Measurements from ENCODE around the gene PDXK.

The PDXK gene

DNA sequence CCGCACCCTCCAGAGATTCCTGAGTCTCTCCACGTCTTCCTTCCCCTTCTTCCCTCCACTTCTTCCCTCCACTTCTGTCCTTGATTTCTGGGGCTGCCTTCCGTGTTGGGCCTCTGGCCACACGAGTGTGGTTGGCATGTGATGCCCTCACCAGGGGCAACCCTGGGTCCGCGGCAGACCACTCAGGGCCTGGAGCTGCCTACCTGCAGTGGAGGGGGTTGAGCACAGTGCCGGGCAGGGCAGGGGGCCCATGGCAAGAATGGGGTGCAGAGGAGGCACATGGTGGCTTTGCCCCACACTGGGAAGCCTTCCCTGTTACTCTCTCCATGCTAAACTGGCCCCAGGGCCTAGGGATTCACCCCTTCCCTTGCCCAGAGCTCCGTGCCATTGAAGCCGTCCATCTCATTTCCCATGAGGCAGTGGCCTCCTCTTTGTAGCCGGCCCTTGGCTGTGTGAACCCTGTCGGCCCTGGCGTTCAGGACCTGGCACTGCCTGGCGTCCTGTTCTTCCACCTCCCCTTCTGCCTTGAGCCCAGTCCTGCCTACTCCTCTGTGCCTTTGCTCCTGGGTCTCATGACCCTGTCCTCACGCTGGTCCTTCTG is 83.9 kb downstream of the PDXK start:
- Histone ChIP-seq H3K27me3 (ENCODE audit: control insufficient read depth, insufficient read depth, low read length) (no peaks in the 10 kb centered on the region), H3K79me2 (no peaks in the 10 kb centered on the region), H3K4me3 (ENCODE audit: low read depth, low read length) (no peak overlapping the region), H3K9ac (no peak overlapping the region), H3K9me3 (ENCODE audit: control insufficient read depth, low read length) (no peaks in the 10 kb centered on the region), H3K27ac (no peak overlapping the region), H3K4me2 (ENCODE audit: low read length) (no peak overlapping the region), H3K36me3 (ENCODE audit: control insufficient read depth, insufficient read depth, low read length) (no peaks in the 10 kb centered on the region), H2AFZ (no peak overlapping the region), H3K4me1 (no peaks in the 10 kb centered on the region)
- TF ChIP-seq, protein P1, sequence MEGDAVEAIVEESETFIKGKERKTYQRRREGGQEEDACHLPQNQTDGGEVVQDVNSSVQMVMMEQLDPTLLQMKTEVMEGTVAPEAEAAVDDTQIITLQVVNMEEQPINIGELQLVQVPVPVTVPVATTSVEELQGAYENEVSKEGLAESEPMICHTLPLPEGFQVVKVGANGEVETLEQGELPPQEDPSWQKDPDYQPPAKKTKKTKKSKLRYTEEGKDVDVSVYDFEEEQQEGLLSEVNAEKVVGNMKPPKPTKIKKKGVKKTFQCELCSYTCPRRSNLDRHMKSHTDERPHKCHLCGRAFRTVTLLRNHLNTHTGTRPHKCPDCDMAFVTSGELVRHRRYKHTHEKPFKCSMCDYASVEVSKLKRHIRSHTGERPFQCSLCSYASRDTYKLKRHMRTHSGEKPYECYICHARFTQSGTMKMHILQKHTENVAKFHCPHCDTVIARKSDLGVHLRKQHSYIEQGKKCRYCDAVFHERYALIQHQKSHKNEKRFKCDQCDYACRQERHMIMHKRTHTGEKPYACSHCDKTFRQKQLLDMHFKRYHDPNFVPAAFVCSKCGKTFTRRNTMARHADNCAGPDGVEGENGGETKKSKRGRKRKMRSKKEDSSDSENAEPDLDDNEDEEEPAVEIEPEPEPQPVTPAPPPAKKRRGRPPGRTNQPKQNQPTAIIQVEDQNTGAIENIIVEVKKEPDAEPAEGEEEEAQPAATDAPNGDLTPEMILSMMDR (IDR thresholded peaks at IDR 0.05), result no peak

DNA sequence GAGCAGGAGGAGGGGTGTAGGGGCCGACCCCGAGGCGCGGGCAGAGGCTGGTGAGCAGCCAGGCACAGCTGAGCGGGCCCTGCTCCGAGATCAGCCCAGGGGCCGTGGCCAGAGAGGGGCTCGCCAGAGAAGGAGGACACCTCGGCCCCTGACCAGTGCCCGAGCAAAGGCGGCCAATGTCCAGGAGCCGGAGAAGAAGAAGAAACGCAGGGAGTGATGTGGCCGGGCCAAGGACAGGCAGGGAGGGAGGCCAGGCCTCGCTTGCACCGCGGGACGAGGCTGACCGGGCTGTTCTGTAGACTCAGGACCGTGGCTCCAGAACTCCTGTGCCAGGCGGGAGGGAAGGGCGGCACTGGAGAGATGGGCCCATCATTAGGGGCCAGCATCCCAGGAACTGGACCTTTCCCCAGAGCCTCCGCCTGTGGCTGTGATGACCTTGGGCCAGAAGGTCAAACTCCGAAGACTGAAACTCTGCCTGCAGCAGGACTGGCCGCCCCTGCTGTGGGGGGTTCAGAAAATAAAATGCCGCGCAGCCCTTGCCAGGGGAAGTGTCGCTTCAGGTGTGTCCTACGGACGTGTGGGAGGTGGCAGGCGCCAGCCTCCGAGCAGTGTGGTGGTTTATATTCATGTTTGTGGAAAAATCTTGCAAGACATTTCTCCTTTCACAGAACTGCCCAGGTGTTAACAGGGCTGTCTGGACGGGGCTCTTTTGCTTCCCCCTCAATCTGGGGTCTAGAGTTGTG is 84.8 kb downstream of the PDXK start:
- no peak overlapping the region for H3K4me2 ChIP-seq (ENCODE audit: low read length)
- H3K9ac ChIP-seq, result no peak overlapping the region
- no peak overlapping the region for H3K27ac ChIP-seq
- no peaks in the 10 kb centered on the region for H3K79me2 ChIP-seq
- H3K27me3 ChIP-seq (ENCODE audit: control insufficient read depth, insufficient read depth, low read length), result no peaks in the 10 kb centered on the region
- no peaks in the 10 kb centered on the region for H3K4me1 ChIP-seq
- no peaks in the 10 kb centered on the region for H3K9me3 ChIP-seq (ENCODE audit: control insufficient read depth, low read length)
- TF ChIP-seq, protein P1 (IDR thresholded peaks at IDR 0.05), result no peak
- H3K4me3 ChIP-seq (ENCODE audit: low read depth, low read length), result no peak overlapping the region
- no peaks in the 10 kb centered on the region for H3K36me3 ChIP-seq (ENCODE audit: control insufficient read depth, insufficient read depth, low read length)
- H2AFZ ChIP-seq, result no peak overlapping the region

DNA sequence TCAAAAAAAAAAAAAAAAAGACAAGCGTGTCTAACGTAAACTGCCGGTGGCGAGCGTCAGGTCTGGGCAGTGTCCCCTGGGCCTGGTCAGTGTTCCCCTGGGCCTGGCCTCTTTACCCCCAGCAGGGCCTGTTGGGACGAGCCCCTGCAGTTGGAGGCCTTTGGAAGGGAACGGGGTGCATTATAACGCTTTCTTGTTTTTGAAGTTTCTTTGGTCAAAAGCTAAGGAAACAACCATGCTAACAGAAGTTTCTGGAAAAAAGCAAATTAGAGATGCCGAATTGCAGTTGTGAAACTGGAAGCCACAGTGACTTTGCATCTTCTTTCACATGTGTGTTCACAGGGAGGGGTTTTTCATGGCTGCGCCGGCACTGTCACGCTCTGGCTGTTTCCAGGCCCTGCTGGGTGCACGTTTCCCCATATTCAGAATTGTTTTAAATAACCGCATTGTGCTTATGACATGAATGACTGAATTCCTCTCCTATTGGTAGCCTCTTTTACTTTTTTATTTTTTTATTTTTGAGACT is 86.4 kb downstream of the PDXK start:
- no peaks in the 10 kb centered on the region for H3K4me1 ChIP-seq
- no peak overlapping the region for H3K27ac ChIP-seq
- H3K36me3 ChIP-seq (ENCODE audit: control insufficient read depth, insufficient read depth, low read length), result no peaks in the 10 kb centered on the region

GRCh38 chr21:43806017-43806710 is 87.2 kb downstream of the PDXK start:
- H3K36me3 ChIP-seq (ENCODE audit: control insufficient read depth, insufficient read depth, low read length), result no peaks in the 10 kb centered on the region
- H3K27ac ChIP-seq, result no peak overlapping the region

More for the DNA sequence above, 86.4 kb downstream of the PDXK start:
- no peak overlapping the region for H3K9ac ChIP-seq
- H3K79me2 ChIP-seq, result no peaks in the 10 kb centered on the region
- no peaks in the 10 kb centered on the region for H3K9me3 ChIP-seq (ENCODE audit: control insufficient read depth, low read length)
- no peak overlapping the region for H3K4me2 ChIP-seq (ENCODE audit: low read length)
- TF ChIP-seq, protein P1 (IDR thresholded peaks at IDR 0.05), result no peak
- no peak overlapping the region for H3K4me3 ChIP-seq (ENCODE audit: low read depth, low read length)
- no peak overlapping the region for H2AFZ ChIP-seq
- H3K27me3 ChIP-seq (ENCODE audit: control insufficient read depth, insufficient read depth, low read length), result no peaks in the 10 kb centered on the region

More at GRCh38 chr21:43806017-43806710, 87.2 kb downstream of the PDXK start:
- H2AFZ ChIP-seq, result no peak overlapping the region
- H3K9ac ChIP-seq, result no peak overlapping the region
- H3K9me3 ChIP-seq (ENCODE audit: control insufficient read depth, low read length), result no peaks in the 10 kb centered on the region
- no peak overlapping the region for H3K4me2 ChIP-seq (ENCODE audit: low read length)
- H3K27me3 ChIP-seq (ENCODE audit: control insufficient read depth, insufficient read depth, low read length), result no peaks in the 10 kb centered on the region
- no peak overlapping the region for H3K4me3 ChIP-seq (ENCODE audit: low read depth, low read length)
- TF ChIP-seq, protein P1 (IDR thresholded peaks at IDR 0.05), result no peak
- no peaks in the 10 kb centered on the region for H3K4me1 ChIP-seq
- H3K79me2 ChIP-seq, result no peaks in the 10 kb centered on the region

All from parathyroid adenoma (tissue), 2 donors.